CD4-positive, CD25-positive, alpha-beta regulatory T cell (primary cell): ENCODE data around the gene ENOX1. TPM values are rescaled to one million over a fixed set of nuclear protein-coding genes. Genes with fewer than 3 reads are reported as not detected.

Experiments used
- ATAC-seq, 2 donors: fragments of 150-1000 bp; cut with Tn5 transposase; one replicate each; pipeline ENCODE4 v1.10.0; 2021; ENCODE audit warnings: low read depth in 2 of 2, moderate number of reproducible peaks in 2 of 2, moderate library complexity in 1 of 2
- DNase-seq, 3 donors: peaks; one replicate each; pipeline versions ENCODE4 v3.0.0 to v3.0.0-alpha.2; 2012 to 2022; ENCODE audit warnings: mixed read lengths in 1 of 3
- H3K27ac ChIP-seq: one replicate; pipeline ENCODE4 v1.7.0; 2013; ENCODE audit warnings: mild to moderate bottlenecking, low read length; ENCODE audit not compliant: insufficient read depth, poor library complexity, severe bottlenecking
- H3K27me3 ChIP-seq: one replicate; pipeline ENCODE4 v1.7.0; 2013; ENCODE audit warnings: low read length; ENCODE audit not compliant: control insufficient read depth, insufficient read depth
- H3K36me3 ChIP-seq: one replicate; pipeline ENCODE4 v1.7.0; 2013; ENCODE audit warnings: mild to moderate bottlenecking, low read length, moderate library complexity; ENCODE audit not compliant: control insufficient read depth, insufficient read depth
- H3K4me1 ChIP-seq: 2 replicates; pipeline ENCODE4 v1.7.0; 2013; ENCODE audit warnings: mild to moderate bottlenecking, low read length; ENCODE audit not compliant: insufficient read depth, control insufficient read depth, poor library complexity, severe bottlenecking
- H3K4me3 ChIP-seq: one replicate; pipeline ENCODE4 v1.7.0; 2013; ENCODE audit warnings: low read depth, mild to moderate bottlenecking, low read length, moderate library complexity
- H3K9me3 ChIP-seq, 2 experiments: 1 replicate in 1 of 2; 2 replicates in 1 of 2; pipeline ENCODE4 v1.7.0; 2013; ENCODE audit warnings: low read length in 2 of 2, mild to moderate bottlenecking in 1 of 2, moderate library complexity in 1 of 2; ENCODE audit not compliant: control insufficient read depth in 2 of 2
- H3K27ac Mint-ChIP-seq, 3 donors: one replicate each; pipeline ENCODE4 v1.8.0; 2020 to 2022; ENCODE audit warnings: mild to moderate bottlenecking in 3 of 3, mixed read lengths in 3 of 3, moderate library complexity in 2 of 3
- H3K27me3 Mint-ChIP-seq: one replicate; pipeline ENCODE4 v1.8.0; 2022; ENCODE audit warnings: mild to moderate bottlenecking, mixed read lengths
- H3K36me3 Mint-ChIP-seq: one replicate; pipeline ENCODE4 v1.8.0; 2020; ENCODE audit warnings: mixed read lengths
- H3K4me1 Mint-ChIP-seq, 4 donors: one replicate each; pipeline ENCODE4 v1.8.0; 2020 to 2022; ENCODE audit warnings: mixed read lengths in 4 of 4, mild to moderate bottlenecking in 1 of 4
- H3K4me3 Mint-ChIP-seq, 4 donors: one replicate each; pipeline ENCODE4 v1.8.0; 2020 to 2022; ENCODE audit warnings: mild to moderate bottlenecking in 4 of 4, mixed read lengths in 4 of 4, moderate library complexity in 3 of 4
- H3K9me3 Mint-ChIP-seq, 7 donors: one replicate each; pipeline ENCODE4 v1.8.0; 2020 to 2022; ENCODE audit warnings: mixed read lengths in 7 of 7, mild to moderate bottlenecking in 3 of 7, moderate library complexity in 2 of 7
- polyA plus RNA-seq, 4 donors: library from polyadenylated mRNA; unstranded; fragments of 300-500 nt; fragmentation: Illumina TruSeq; gene quantifications; one replicate each; pipeline ENCODE4 v1.2.3, GENCODE V29; 2021
- total RNA-seq: library from RNA; stranded (reverse); gene quantifications from one replicate; pipeline ENCODE4 v1.2.3, GENCODE V29; 2022

ENOX1 gene
- total and polyA plus RNA-seq, 5 donors from 2014 or later = 0.10 TPM; not detected in 4

GRCh38 chr13:43243711-43244110 lies 543.1 kb downstream of the ENOX1 start:
- ATAC-seq = no peak

GRCh38 chr13:43242040-43242439 lies 544.7 kb downstream of the ENOX1 start:
- Mint-ChIP-seq H3K4me3 (no peak overlapping the region), H3K36me3 (no peaks in the 10 kb centered on the region), H3K27me3 (peaks cover 20% of the 10 kb centered on the region), H3K27ac (no peak overlapping the region), H3K9me3 (no peaks in the 10 kb centered on the region), H3K4me1 (no peaks in the 10 kb centered on the region)
- Histone ChIP-seq H3K36me3 (no peaks in the 10 kb centered on the region), H3K4me3 (no peak overlapping the region), H3K27ac (no peak overlapping the region), H3K9me3 (no peaks in the 10 kb centered on the region), H3K27me3 (no peaks in the 10 kb centered on the region), H3K4me1 (no peaks in the 10 kb centered on the region)
- no peak for ATAC-seq
- no peak for DNase-seq

More at GRCh38 chr13:43243711-43244110, 543.1 kb downstream of the ENOX1 start:
- no peaks in the 10 kb centered on the region for H3K4me1 Mint-ChIP-seq
- H3K9me3 Mint-ChIP-seq = no peaks in the 10 kb centered on the region
- H3K4me3 Mint-ChIP-seq = no peak overlapping the region
- Histone ChIP-seq H3K4me1 (no peaks in the 10 kb centered on the region), H3K9me3 (no peaks in the 10 kb centered on the region), H3K27me3 (no peaks in the 10 kb centered on the region), H3K4me3 (no peak overlapping the region), H3K27ac (no peak overlapping the region), H3K36me3 (no peaks in the 10 kb centered on the region)
- H3K36me3 Mint-ChIP-seq = no peaks in the 10 kb centered on the region
- no peak for DNase-seq
- H3K27ac Mint-ChIP-seq = peak overlapping the region in 1 of 3 donors; percentile 72
- peaks cover 20% of the 10 kb centered on the region for H3K27me3 Mint-ChIP-seq

- Histone ChIP-seq H3K27ac (no peak overlapping the region), H3K4me3 (no peak overlapping the region), H3K36me3 (no peaks in the 10 kb centered on the region), H3K9me3 (no peaks in the 10 kb centered on the region), H3K4me1 (no peaks in the 10 kb centered on the region), H3K27me3 (no peaks in the 10 kb centered on the region)
- ATAC-seq = no peak
- Mint-ChIP-seq H3K27me3 (peaks cover 12% of the 10 kb centered on the region), H3K9me3 (no peaks in the 10 kb centered on the region), H3K4me3 (no peak overlapping the region), H3K4me1 (no peaks in the 10 kb centered on the region), H3K27ac (no peak overlapping the region), H3K36me3 (no peaks in the 10 kb centered on the region)
- DNase-seq = no peak
These were observed 546.5 kb downstream of the ENOX1 start for GRCh38 chr13:43240278-43240677.

GRCh38 chr13:43239275-43239840 lies 547.4 kb downstream of the ENOX1 start:
- Histone ChIP-seq H3K4me3 (no peak overlapping the region), H3K27me3 (no peaks in the 10 kb centered on the region), H3K9me3 (no peaks in the 10 kb centered on the region), H3K4me1 (no peaks in the 10 kb centered on the region), H3K36me3 (no peaks in the 10 kb centered on the region), H3K27ac (no peak overlapping the region)
- H3K36me3 Mint-ChIP-seq = no peaks in the 10 kb centered on the region
- no peak for ATAC-seq
- no peak overlapping the region for H3K27ac Mint-ChIP-seq
- peaks cover 9% of the 10 kb centered on the region for H3K27me3 Mint-ChIP-seq
- no peaks in the 10 kb centered on the region for H3K4me1 Mint-ChIP-seq
- no peak overlapping the region for H3K4me3 Mint-ChIP-seq
- no peak for DNase-seq
- no peaks in the 10 kb centered on the region for H3K9me3 Mint-ChIP-seq

- ATAC-seq (no peak), DNase-seq (no peak)
- H3K4me1 Mint-ChIP-seq = no peaks in the 10 kb centered on the region
- no peaks in the 10 kb centered on the region for H3K4me1 ChIP-seq
- H3K27ac Mint-ChIP-seq = no peak overlapping the region
- peaks cover 13% of the 10 kb centered on the region for H3K27me3 Mint-ChIP-seq
- no peaks in the 10 kb centered on the region for H3K27me3 ChIP-seq
- no peak overlapping the region for H3K4me3 Mint-ChIP-seq
- no peak overlapping the region for H3K27ac ChIP-seq
- H3K36me3 Mint-ChIP-seq = no peaks in the 10 kb centered on the region
- no peaks in the 10 kb centered on the region for H3K9me3 Mint-ChIP-seq
- H3K36me3 ChIP-seq = no peaks in the 10 kb centered on the region
- H3K9me3 ChIP-seq = no peaks in the 10 kb centered on the region
- no peak overlapping the region for H3K4me3 ChIP-seq
These were observed 548.3 kb downstream of the ENOX1 start for GRCh38 chr13:43238341-43239083.

GRCh38 chr13:43237616-43238015 lies 549.2 kb downstream of the ENOX1 start:
- Mint-ChIP-seq H3K27ac (peak overlapping the region in 1 of 3 donors; percentile 5), H3K4me1 (no peaks in the 10 kb centered on the region), H3K4me3 (no peak overlapping the region), H3K27me3 (peaks cover 15% of the 10 kb centered on the region), H3K9me3 (no peaks in the 10 kb centered on the region), H3K36me3 (no peaks in the 10 kb centered on the region)
- DNase-seq = no peak
- no peaks in the 10 kb centered on the region for H3K9me3 ChIP-seq
- H3K36me3 ChIP-seq = no peaks in the 10 kb centered on the region
- H3K4me3 ChIP-seq = no peak overlapping the region
- no peaks in the 10 kb centered on the region for H3K27me3 ChIP-seq
- no peaks in the 10 kb centered on the region for H3K4me1 ChIP-seq
- no peak for ATAC-seq
- no peak overlapping the region for H3K27ac ChIP-seq

- no peaks in the 10 kb centered on the region for H3K9me3 ChIP-seq
- H3K9me3 Mint-ChIP-seq = no peaks in the 10 kb centered on the region
- no peak for DNase-seq
- peaks cover 2% of the 10 kb centered on the region for H3K27me3 ChIP-seq
- no peaks in the 10 kb centered on the region for H3K4me1 ChIP-seq
- H3K4me3 Mint-ChIP-seq = no peak overlapping the region
- H3K27ac Mint-ChIP-seq = no peak overlapping the region
- ATAC-seq = no peak
- no peaks in the 10 kb centered on the region for H3K36me3 ChIP-seq
- H3K36me3 Mint-ChIP-seq = no peaks in the 10 kb centered on the region
- H3K27me3 Mint-ChIP-seq = peaks cover 9% of the 10 kb centered on the region
- no peaks in the 10 kb centered on the region for H3K4me1 Mint-ChIP-seq
- no peak overlapping the region for H3K27ac ChIP-seq
- no peak overlapping the region for H3K4me3 ChIP-seq
These were observed 551.7 kb downstream of the ENOX1 start for GRCh38 chr13:43235028-43235427.

- ATAC-seq = no peak
- peaks cover 2% of the 10 kb centered on the region for H3K27me3 ChIP-seq
These were observed 553.9 kb downstream of the ENOX1 start for GRCh38 chr13:43232873-43233265.

More at GRCh38 chr13:43232873-43233265, 553.9 kb downstream of the ENOX1 start:
- H3K36me3 Mint-ChIP-seq = no peaks in the 10 kb centered on the region
- no peak for DNase-seq
- H3K4me3 Mint-ChIP-seq = peak overlapping the region in 1 of 4 donors; percentile 5
- H3K36me3 ChIP-seq = no peaks in the 10 kb centered on the region
- H3K27ac ChIP-seq = no peak overlapping the region
- H3K4me1 ChIP-seq = no peaks in the 10 kb centered on the region
- no peaks in the 10 kb centered on the region for H3K4me1 Mint-ChIP-seq
- no peaks in the 10 kb centered on the region for H3K9me3 Mint-ChIP-seq
- H3K27ac Mint-ChIP-seq = no peak overlapping the region
- H3K9me3 ChIP-seq = peaks cover 0 to 2% of the 10 kb centered on the region in 2 experiments
- H3K27me3 Mint-ChIP-seq = peaks cover 10% of the 10 kb centered on the region
- H3K4me3 ChIP-seq = no peak overlapping the region
